ENCODE data around the gene SCRN2.

DNA sequence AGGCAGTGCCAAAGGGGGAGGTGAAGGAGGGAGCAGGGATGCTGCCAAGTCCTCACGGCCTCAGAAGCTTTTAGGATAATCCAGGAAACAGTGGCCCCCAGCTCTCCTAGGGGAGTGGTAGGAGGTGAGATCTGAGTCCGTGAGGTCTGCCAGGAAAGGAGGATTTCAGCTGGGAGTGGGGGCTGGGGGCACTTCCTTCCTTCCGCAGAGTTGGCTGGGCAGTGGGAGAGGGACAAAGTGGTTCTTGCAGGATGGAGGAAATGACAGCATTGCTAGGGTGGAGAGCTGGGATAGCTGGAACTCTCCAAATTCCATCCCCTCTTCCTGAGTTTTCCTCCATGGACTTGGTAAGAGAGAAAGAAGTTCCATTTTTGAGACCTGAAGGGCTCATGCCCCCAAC lies 14.7 kb upstream of the SCRN2 start:
- no peak for TF ChIP-seq POLR2A (IDR thresholded peaks at IDR 0.05)
- TF ChIP-seq, protein P1, sequence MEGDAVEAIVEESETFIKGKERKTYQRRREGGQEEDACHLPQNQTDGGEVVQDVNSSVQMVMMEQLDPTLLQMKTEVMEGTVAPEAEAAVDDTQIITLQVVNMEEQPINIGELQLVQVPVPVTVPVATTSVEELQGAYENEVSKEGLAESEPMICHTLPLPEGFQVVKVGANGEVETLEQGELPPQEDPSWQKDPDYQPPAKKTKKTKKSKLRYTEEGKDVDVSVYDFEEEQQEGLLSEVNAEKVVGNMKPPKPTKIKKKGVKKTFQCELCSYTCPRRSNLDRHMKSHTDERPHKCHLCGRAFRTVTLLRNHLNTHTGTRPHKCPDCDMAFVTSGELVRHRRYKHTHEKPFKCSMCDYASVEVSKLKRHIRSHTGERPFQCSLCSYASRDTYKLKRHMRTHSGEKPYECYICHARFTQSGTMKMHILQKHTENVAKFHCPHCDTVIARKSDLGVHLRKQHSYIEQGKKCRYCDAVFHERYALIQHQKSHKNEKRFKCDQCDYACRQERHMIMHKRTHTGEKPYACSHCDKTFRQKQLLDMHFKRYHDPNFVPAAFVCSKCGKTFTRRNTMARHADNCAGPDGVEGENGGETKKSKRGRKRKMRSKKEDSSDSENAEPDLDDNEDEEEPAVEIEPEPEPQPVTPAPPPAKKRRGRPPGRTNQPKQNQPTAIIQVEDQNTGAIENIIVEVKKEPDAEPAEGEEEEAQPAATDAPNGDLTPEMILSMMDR (IDR thresholded peaks at IDR 0.05 in 4 of 5, conservative IDR thresholded peaks at IDR 0.05 in 1 of 5), result no peak
